ENCODE results near the gene WSB1.

The WSB1 gene

DNA sequence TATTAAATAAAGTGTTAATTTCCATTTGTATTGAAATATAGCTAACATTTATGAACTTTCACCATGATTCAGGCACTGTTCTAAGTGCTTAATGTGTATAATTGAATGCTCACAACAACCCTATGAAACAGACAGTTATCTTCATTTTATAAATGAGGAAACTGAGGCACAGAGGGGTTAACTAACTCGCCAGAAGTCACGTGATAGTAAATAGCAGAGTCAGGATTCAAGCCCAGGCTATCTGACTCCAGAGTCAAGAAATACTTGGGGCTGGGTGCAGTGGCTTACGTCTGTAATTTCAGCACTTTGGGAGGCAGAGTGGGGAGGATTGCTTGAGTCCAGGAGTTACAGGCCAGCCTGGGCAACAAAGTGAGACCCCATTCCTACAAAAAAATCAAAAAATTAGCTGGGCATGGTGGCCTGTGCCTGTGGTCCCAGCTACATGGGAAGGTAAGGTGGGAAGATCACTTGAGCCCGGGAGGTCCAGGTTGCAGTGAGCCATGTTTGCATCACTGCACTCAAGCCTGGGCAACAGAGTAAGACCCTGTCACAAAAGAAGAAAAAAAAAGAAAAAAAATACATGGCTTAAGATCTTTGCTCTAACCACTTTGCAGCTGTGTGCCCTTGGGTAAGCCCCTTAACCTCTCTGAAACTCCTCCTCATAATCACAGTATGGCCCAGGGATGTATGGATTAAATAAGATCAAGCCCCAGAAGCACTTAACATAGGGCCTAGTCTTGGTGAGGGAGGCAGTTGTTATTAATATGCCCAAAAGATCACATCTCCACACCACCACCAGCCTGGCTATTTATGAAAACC is 29.0 kb downstream of the WSB1 start:
- no peak for DNase-seq (ENCODE audit: low read depth, low spot score)
- CTCF ChIA-PET = interaction anchor here (1.1 to 3.0 kb wide), 5 partner anchors 9 to 277 kb away, joined by 3 to 16 read pairs (median 5); partner anchors contain the start of gene WSB1
- POLR2A ChIA-PET = interaction anchor here (1.0 kb wide), 1 partner anchor 28 kb away, joined by 4 read pairs; no protein-coding TSS in a partner anchor
- no peak overlapping the region for H3K4me3 ChIP-seq (ENCODE audit: low read depth, low read length)
- TF ChIP-seq, protein P1, sequence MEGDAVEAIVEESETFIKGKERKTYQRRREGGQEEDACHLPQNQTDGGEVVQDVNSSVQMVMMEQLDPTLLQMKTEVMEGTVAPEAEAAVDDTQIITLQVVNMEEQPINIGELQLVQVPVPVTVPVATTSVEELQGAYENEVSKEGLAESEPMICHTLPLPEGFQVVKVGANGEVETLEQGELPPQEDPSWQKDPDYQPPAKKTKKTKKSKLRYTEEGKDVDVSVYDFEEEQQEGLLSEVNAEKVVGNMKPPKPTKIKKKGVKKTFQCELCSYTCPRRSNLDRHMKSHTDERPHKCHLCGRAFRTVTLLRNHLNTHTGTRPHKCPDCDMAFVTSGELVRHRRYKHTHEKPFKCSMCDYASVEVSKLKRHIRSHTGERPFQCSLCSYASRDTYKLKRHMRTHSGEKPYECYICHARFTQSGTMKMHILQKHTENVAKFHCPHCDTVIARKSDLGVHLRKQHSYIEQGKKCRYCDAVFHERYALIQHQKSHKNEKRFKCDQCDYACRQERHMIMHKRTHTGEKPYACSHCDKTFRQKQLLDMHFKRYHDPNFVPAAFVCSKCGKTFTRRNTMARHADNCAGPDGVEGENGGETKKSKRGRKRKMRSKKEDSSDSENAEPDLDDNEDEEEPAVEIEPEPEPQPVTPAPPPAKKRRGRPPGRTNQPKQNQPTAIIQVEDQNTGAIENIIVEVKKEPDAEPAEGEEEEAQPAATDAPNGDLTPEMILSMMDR (IDR thresholded peaks at IDR 0.05; ENCODE audit: insufficient read depth, low read length, missing control alignments) = no peak

DNA sequence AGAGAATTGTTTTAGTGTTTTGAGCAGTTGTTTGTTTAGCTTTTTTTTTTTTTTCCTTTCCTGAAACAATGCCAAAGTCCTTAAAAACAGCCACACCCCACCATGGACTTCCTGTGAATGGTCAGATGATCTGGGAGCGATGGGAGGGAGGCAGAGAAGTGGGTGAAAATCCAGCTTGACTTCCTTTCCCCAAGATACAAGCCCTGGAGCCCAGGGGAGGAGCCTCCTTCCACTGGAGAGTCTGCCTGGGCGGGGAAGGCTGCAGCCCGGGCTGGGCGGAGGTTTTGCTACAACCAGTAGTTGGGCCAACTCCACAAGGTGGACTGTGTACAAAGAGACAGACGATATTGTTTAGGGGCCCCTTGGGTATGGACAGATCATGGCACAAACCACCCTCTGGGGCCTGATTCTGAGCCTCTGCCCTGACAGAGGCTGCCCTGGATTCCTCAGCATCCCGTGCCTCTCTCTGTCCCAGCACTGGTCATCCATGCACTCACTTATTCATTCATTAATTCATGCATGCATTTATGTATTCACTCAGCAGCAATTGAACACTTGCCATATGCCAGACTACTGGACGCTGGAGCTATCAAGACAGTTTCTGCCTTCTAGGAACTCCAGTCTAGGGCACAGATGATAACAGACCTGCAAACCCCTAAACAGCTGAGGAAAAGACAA is 29.8 kb downstream of the WSB1 start:
- ChIA-PET CTCF (interaction anchor here (1.1 to 3.0 kb wide), 5 partner anchors 9 to 276 kb away, joined by 3 to 16 read pairs (median 5); partner anchors contain the start of gene WSB1), POLR2A (interaction anchor here (1.0 kb wide), 1 partner anchor 29 kb away, joined by 4 read pairs; no protein-coding TSS in a partner anchor)
- no peak for DNase-seq (ENCODE audit: low read depth, low spot score)
- H3K4me3 ChIP-seq (ENCODE audit: low read depth, low read length) = no peak overlapping the region
- TF ChIP-seq, protein P1 (IDR thresholded peaks at IDR 0.05; ENCODE audit: insufficient read depth, low read length, missing control alignments) = no peak

DNA sequence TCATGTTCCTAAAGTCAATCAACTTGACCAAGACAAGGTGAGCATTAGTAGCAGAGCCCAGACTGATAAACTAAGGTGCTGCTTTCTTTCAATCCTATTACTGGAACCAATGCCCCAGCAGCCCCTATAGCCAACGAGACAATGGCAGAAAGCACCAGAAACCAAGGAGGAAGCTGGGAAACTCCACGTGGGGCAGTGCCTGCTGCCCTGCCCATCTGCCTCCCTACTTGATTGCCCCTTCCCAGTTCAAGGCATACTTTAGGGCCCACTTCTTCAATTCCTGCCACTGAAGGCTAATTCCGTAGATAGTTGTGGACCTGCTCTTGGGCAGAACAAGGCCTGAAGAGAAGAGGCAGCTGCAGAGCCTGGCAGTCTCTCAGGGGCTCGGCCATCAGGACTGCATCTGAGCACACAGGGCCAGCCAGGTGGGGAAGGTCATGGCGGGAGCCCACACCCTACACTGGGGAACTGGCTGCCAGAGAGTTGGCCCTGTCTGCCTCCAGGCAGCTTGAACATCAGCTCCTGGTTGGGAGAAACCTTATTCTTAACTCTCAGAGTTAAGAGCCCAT is 30.9 kb downstream of the WSB1 start:
- TF ChIP-seq, protein P1 (IDR thresholded peaks at IDR 0.05; ENCODE audit: insufficient read depth, low read length, missing control alignments) = no peak
- H3K4me3 ChIP-seq (ENCODE audit: low read depth, low read length) = no peak overlapping the region
- no peak for DNase-seq (ENCODE audit: low read depth, low spot score)
- CTCF ChIA-PET = interaction anchor here (1.4 to 3.0 kb wide), 2 partner anchors 88 to 278 kb away, joined by 4 to 16 read pairs; no protein-coding TSS in a partner anchor
- POLR2A ChIA-PET = no interaction called here

DNA sequence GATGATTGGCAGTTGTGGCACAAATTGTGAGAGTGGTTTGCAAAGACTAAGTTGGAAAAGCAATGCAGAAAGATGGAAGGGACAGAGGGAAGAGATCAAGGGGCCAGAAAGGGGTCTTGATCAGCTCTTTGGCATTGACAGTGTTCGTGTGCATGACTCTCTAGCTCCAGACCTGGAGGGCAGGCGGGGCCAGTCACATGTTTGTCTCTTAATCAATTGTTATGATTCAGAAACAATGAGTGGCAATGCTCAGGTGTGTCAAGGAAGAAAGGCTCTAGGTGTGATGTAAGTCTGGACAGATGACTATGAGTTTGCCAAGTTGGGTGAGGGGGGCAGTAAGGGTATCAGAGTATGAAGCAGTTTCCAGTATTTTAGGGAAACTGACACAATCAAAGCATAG is 32.1 kb downstream of the WSB1 start:
- DNase-seq (ENCODE audit: low read depth, low spot score) = no peak
- ChIA-PET CTCF (interaction anchor here (0.6 to 12.3 kb wide), 4 partner anchors 16 to 276 kb away, joined by 3 to 269 read pairs (median 4); no protein-coding TSS in a partner anchor), POLR2A (interaction anchor here (1.2 kb wide), 1 partner anchor 31 kb away, joined by 3 read pairs; no protein-coding TSS in a partner anchor)
- H3K4me3 ChIP-seq (ENCODE audit: low read depth, low read length) = no peak overlapping the region
- TF ChIP-seq, protein P1 (IDR thresholded peaks at IDR 0.05; ENCODE audit: insufficient read depth, low read length, missing control alignments) = no peak

DNA sequence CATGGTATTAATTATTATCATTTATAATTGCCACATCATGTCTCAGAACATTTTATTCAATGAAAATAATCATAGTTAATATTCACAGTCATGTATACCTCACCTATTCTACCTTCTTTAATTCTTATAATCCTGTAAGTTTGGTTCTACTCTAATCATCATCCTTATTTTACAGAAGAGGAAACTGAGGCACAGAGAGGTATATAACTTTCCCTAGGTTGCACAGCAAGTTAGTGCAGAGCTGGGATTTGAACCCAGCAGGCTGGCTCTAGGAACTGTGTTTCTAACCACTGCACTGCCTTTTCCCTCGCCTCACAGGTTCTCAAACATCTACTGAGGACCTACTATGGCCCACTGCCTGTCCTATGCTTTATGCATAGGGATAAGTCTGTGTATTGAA is 32.7 kb downstream of the WSB1 start:
- CTCF ChIA-PET = interaction anchor here (1.1 to 12.3 kb wide), 4 partner anchors 16 to 273 kb away, joined by 3 to 269 read pairs (median 6); no protein-coding TSS in a partner anchor
- TF ChIP-seq, protein P1 (IDR thresholded peaks at IDR 0.05; ENCODE audit: insufficient read depth, low read length, missing control alignments) = no peak
- POLR2A ChIA-PET = interaction anchor here (0.6 to 1.2 kb wide), 2 partner anchors 30 to 32 kb away, joined by 3 to 4 read pairs; no protein-coding TSS in a partner anchor

More for the DNA sequence above, 32.7 kb downstream of the WSB1 start:
- no peak overlapping the region for H3K4me3 ChIP-seq (ENCODE audit: low read depth, low read length)
- no peak for DNase-seq (ENCODE audit: low read depth, low spot score)

Measured in AG04449 (cell line).